Stomach (tissue), 4 donors: Measurements from ENCODE around the gene SCAI.

ENCODE experiments used
- EP300 ChIP-seq: sonication (generic); formaldehyde crosslinking; IDR thresholded peaks from one replicate; pipeline ENCODE4 v1.6.1; 2017; ENCODE audit warnings: antibody characterized with exemption
- POLR2A ChIP-seq, 4 donors: fragments of 450-650 bp; IDR thresholded peaks; one replicate each; pipeline ENCODE4 v1.6.1; 2016; ENCODE audit warnings: antibody characterized with exemption in 4 of 4, control low read depth in 2 of 4, mild to moderate bottlenecking in 1 of 4, moderate library complexity in 1 of 4
- POLR2AphosphoS5 ChIP-seq, 3 donors: sonication (generic); formaldehyde crosslinking; IDR thresholded peaks; one replicate each; pipeline ENCODE4 v1.6.1; 2016; ENCODE audit warnings: antibody characterized with exemption in 3 of 3
- TF ChIP-seq, protein P1 (sequence below), 7 experiments: fragments of 450-650 bp in 4 of 7; fragments of 200-600 bp in 3 of 7; sonication (generic) in 3 of 7; IDR thresholded peaks; one replicate each; pipeline ENCODE4 v1.5.1; 2016 to 2019; ENCODE audit warnings: antibody characterized with exemption in 7 of 7, control low read depth in 2 of 7, mild to moderate bottlenecking in 1 of 7

DNA sequence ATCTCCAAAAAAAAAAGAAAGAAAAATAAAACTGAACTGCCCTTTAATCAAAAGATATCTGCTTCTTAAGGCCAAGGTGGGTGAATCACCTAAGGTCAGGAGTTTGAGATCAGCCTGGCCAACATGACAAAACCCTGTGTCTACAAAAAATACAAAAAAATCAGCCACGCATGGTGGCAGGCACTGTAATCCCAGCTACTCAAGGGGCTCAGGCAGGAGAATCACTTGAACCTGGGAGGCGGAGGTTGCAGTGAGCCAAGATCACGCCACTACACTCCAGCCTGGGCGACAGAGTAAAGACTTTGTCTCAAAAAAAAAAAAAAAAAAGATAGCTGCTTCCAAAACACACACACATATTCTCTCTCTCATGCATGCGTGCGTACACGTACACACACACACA is 17.8 kb downstream of the SCAI start:
- TF ChIP-seq, protein P1, sequence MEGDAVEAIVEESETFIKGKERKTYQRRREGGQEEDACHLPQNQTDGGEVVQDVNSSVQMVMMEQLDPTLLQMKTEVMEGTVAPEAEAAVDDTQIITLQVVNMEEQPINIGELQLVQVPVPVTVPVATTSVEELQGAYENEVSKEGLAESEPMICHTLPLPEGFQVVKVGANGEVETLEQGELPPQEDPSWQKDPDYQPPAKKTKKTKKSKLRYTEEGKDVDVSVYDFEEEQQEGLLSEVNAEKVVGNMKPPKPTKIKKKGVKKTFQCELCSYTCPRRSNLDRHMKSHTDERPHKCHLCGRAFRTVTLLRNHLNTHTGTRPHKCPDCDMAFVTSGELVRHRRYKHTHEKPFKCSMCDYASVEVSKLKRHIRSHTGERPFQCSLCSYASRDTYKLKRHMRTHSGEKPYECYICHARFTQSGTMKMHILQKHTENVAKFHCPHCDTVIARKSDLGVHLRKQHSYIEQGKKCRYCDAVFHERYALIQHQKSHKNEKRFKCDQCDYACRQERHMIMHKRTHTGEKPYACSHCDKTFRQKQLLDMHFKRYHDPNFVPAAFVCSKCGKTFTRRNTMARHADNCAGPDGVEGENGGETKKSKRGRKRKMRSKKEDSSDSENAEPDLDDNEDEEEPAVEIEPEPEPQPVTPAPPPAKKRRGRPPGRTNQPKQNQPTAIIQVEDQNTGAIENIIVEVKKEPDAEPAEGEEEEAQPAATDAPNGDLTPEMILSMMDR (IDR thresholded peaks at IDR 0.05) = no peak
- no peak for TF ChIP-seq POLR2A (IDR thresholded peaks at IDR 0.05)
- TF ChIP-seq POLR2AphosphoS5 (IDR thresholded peaks at IDR 0.05) = no peak
- TF ChIP-seq EP300 = no peak
